GM03348 (cell line): ENCODE data around the gene ARHGEF10L.

ENCODE experiments used
- DNase-seq: peaks from one replicate; pipeline ENCODE4 v3.0.0; 2012; ENCODE audit warnings: low spot score

Gene ARHGEF10L

DNA sequence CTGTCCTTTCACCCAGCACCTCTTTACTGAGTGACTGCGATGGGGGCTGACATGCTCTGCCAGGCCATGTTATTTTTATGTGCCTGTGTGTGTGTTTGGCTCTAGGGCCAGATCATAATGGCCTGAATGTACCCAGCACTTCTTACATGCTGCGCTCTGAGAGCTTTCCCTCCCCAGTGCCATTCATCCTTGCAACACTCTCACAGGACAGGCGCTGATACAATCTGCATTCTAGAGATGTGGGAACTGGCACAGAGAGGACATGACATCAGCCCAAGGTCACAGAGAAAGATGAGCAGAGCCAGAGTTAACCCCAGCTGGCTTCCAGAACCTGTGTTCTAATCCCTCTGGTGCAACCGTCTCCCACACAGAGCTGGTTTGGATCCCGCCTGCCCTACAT is 54.5 kb downstream of the ARHGEF10L start:
- DNase-seq, result no peak

DNA sequence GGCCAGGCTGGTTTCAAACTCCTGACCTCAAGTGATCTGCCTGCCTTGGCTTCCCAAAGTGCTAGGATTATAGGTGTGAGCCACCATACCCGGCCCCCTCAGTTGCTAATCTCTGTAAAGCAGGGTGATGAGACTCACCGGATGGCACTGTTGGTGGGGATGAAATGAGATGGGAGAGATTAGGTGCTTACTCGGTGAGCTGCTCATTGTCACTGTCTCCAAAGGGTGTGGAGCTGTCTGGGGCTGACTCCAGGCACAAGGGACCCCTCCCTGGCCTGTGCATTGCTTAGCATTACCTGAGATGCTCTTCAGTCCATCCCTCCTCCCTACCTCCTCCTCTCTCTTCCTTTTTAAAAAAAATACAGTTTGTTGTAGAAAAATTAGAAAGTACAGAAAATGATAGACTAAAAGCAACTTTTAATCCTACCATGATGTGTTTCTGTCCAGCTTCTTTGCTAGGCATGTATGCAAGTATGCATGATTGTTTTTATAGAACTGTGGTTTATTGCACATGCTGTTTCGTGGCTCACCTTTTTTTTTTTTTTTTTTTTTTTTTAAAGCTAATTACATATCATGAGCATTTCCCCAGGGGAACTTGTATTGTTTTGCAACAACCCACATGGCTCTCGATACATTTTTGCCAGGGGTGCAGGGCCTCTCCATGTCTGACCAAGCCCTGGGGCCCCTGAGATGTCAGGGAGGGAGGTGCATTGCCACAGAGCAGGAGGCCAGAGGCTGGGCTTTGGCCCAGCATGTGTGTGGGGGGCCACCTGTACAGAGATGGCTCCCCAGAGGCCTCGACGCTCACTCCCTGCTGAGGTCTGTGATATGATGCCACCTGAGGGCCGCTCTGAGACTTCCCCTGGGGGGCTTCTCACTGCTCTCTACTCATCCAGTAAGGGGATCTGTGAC is 55.4 kb downstream of the ARHGEF10L start:
- peak; percentile 48 for DNase-seq

DNA sequence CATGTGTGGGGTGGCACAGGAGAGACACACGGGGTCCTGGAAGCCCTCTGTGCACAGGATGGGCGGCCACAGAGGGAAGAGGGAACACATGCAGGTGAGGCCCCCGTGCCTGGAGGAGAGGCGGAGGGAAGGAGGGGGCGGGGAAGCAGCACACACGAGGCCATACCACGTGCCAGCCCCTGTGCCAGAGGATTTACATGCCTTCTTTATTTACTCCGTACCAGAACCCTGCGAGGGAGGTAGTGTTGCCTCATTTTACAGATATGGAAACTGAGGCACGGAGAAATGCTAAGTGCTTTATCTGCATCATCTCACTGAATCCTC is 56.1 kb downstream of the ARHGEF10L start:
- DNase-seq, result no peak

DNA sequence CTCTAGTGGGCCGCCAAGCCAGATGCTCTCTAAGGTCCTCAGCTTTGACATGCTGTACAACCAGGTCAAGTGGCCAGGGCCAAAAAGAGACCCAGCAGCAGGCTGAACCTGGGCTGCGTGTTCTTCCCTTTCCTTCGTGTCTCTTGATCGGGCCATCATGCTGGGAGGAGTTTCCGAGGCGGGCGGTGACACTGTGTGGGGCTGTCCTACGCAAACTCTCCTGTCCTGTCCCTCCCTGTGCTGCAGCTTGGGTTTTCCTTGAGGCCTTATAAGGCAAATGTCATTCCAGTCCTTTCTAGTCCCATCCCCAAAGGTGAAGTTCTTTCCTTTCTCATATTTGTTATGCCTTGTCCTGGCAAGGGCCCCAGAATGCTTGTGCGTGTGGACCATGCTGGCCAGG is 56.7 kb downstream of the ARHGEF10L start:
- no peak for DNase-seq

DNA sequence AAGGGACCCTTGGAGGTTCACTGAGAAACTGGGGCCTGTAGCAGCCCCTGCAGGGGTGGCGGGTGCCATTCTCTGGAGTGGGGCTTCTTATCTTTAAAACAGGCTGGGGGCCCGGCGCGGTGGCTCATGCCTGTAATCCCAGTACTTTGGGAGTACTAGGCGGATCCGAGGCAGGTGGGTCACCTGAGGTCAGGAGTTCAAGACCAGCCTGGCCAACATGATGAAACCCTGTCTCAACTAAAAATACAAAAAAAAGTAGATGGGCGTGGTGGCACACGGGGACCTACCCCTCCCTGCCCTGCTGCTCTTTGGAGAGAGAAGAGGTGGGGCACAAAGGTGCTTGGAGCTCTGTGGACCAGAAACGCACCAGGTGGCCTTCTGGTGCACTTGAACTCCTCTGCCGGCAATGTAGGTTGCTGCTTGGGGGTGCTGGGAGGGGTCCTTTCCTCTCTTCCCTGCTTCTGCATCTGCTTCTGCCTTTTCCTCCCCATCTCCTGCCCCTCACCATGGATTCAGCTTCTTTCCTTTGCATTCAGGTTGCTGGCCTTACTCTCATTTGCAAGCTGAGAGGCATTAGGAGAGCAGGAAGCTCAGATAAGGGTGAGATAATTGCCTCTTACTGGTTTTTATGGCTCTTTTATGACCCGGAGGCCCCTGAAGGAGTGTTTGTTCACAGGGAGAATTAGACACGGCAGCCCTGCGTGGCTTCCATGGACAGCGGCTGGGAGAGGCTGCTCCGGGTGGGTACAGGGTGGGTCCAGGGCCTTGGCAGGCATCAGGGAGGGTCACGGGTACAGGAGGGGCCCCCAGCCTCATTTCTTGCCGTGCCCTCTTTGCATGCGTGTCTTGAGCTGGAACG is 57.4 kb downstream of the ARHGEF10L start:
- DNase-seq, result no peak

DNA sequence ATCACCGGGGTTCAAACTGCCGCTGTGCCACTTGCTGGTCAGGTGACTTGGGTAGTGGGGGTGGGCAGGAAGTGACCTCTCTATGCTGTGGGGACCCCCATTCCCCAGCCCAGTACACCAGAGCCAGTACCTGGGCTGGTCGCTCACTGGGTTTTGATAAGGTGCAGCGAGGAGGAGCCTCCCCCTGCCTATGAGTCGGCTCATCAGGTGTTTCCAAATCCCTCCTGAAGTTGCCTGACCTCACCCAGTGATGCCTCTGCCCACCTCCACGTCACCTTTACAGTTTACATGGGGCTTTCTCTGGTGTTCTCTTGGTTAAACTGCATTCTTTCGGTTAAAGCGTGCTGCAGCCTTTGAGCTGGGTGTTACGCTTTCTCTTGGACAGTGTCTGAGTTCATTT is 58.2 kb downstream of the ARHGEF10L start:
- DNase-seq, result no peak

DNA sequence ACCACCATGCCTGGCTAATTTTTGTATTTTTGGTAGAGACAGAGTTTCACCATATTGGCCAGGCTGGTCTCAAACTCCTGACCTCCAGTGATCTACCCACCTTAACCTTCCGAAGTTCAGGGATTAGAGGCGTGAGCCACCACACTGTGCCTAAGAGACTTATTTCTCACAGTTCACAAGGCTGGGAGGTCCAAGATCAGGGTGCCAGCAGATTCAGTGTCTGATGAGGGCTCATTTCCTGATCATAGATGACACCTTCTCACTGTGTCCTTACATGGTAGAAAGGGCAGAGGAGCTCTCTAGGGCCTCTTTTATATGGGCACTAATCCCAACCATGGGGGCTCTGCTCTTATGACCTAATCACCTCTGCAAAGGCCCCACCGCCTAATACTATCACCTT is 58.8 kb downstream of the ARHGEF10L start:
- no peak for DNase-seq

DNA sequence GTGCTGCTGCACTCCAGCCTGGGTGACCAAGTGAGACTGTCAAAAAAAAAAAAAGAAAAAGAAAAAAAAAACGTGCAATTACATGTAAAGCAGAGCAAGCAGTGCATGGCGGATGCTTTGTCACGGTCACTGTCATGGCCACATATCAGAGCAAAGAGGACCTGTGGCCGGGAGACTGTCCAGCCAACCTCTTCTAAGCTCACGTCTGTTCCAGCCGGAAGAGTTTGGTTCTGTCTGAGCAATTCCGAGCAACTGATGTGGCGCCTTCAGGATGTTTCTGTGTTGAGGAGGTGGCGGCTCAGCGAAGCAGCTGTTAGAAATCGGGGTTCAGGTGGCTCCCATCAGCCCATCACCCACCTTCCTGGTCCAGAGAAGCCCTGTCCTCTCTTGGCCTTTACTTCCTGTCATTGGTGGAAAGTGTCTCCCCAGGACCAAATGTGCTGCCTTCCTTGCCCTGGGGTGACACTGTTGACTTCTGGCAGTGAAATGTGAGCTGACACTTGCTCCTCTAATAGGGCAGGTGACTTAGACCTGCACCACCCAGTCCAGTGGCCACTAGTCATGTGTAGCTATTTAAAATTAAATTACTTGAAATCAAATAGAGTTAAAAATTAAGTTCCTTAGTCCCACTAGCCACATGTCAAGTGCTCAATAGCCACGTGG is 59.9 kb downstream of the ARHGEF10L start:
- DNase-seq, result no peak

DNA sequence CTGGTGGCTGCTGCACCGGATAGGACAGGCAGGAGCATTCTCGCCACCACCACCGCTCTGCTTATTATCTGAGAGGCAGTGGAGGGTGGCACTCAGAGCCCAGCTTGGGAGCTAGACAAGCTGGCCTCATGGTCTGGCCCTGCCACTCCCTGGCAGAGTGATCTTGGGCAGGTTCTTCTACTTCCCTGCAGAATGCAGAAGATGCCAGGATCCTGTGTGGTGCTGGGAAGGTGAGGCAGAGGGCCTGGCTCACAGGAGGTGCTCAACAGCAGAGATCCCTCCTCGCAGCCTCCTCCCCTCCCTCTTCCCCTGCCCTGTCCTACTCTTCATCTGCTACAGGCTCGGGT is 60.4 kb downstream of the ARHGEF10L start:
- DNase-seq, result no peak

DNA sequence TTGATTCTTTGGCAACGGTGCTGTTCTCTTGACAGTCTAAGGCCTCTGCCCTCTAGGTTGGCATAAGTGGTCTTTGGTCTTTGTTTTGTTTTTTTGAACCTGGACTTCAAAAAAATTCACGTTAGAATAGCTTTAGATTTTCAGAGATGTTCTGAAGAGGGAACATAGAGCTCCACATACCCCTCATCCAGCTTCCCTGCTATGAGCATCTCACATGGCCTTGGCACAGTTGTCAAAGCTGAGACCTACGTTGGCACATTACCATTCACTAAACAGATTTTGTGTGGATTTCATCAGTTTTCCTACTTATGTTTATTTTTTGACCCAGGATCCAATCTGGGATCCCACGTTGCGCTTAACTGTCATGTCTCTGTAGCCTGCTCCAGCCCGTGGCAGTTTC is 60.8 kb downstream of the ARHGEF10L start:
- no peak for DNase-seq

DNA sequence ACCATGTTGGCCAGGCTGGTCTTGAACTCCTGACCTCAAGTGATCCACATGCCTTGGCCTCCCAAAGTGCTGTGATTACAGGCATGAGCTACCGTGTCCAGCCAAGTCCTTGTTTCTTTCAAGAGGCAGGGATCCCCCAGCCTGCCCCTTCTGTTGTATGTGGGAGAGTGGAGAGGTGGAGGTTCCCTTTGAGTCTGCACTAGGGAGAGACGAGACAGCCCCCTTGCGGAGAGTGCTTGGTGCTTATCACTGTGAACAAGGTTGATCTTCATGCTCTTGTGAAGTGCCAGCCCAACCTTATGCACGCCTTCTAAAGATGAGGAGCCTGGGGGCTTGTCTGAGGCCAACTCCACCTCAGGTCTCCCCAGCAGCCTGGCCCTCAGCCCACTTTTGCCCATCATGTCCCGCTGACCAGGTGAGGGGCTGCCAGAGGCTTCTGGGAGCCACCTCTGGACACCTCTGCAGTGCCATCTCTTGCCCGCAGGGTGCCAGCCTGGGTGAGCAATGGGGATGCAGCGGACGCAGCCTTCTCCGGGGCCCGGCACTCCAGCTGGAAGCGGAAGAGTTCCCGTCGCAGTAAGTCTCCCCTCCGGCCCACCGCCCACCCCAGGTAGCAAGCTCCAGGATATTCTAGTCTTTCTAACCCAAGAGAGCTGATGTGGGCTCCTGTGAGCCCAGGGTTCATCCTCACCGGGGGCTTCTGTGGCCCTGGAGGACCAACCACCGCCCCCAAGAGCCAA is 62.3 kb downstream of the ARHGEF10L start:
- DNase-seq, result no peak

DNA sequence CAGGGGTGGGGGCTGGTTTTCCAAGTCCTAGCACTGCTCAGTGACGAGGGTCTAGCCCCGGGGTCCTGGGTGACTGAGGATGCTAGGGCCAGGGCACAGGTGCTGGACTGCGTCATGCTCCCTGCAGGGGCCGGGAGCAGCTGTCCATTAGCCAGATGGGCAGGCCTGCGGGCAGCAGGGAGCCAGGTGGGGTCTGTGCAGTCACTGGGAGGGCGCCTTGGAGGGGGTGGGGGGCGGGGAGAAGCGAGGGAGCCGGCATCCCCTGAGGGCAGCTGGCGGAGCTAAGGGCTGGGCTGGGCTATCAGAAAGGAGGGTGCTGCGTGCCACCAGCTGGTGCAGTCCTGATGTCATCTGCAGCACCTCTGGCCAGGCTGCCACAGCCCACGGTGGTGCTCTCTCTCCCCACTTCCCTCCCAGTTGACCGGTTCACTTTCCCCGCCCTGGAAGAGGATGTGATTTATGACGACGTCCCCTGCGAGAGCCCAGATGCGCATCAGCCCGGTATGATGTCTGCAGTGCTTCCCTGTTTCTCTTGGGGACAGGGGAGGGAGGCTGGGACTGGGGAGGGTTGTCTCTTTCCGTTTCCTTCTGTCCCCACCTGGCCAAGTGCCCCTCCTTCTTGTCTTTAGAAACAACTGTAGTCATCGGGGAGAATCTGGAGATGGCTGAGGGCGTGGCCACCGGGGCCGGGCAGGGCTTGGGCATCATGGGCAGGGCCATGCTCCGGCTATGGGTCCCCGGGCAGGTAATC is 63.8 kb downstream of the ARHGEF10L start:
- no peak for DNase-seq

DNA sequence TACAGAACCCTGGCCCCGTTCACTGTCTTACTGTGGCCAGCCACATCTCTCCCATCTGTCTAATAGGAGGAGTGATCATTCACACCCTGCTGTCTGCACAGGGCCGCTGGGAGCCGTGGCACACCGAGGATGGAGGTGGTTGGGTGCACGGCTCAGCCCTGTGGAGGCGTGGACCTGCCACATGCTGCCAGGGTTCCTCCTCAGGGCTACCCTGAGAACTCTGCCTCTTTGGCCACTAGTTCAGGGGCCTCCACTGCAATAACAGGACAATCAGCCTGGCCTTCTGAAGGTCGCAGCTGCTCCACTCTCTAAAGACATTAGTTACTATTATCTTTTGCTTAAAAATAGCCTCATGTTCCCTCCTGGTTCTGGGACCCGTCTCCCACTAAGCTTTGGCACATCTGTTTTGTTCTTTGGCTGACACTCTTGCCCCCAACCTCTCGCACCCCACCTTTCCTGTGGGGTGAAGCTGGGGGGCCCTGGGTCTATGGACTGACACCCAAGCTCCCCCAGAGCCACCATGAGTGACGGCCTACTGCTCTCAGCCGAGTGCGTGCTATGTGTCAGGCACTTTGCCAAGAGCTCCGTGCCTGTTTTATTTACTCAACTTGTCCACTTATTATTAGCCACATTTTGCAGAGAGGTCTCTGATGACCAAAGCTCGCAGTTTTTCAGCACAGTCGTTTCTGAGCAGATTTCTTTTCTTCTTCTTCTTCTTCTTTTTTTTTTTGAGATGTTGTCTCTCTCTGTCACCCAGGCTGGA is 66.3 kb downstream of the ARHGEF10L start:
- DNase-seq, result no peak

DNA sequence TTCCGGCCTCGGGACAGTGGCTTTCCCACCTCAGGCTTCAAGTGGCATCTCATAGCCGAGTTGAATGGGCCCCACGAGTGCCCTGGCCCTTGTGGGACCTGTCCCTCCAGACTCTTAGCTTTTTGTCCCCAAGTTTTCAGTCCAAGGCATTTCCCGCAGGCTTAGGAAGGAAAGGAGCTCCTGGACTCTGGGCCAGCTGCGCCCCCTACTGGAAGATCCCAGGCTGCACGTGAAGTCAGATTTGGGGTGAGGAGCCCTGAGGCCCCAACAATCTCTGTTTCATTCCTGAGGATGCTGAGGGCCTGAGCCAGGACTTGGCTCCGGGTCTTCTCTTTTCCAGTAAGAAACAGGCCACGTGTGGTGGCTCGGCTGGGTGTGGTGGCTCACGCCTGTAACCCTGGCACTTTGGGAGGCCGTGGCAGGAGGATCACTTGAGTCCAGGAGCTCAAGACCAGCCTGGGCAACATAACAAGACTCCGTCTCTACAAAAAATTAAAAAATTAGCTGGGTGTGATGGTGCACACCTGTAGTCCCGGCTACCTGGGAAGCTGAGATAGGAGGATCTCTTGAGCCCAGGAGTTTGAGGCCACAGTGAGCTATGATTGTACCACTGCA is 67.4 kb downstream of the ARHGEF10L start:
- DNase-seq, result peak; percentile 89

DNA sequence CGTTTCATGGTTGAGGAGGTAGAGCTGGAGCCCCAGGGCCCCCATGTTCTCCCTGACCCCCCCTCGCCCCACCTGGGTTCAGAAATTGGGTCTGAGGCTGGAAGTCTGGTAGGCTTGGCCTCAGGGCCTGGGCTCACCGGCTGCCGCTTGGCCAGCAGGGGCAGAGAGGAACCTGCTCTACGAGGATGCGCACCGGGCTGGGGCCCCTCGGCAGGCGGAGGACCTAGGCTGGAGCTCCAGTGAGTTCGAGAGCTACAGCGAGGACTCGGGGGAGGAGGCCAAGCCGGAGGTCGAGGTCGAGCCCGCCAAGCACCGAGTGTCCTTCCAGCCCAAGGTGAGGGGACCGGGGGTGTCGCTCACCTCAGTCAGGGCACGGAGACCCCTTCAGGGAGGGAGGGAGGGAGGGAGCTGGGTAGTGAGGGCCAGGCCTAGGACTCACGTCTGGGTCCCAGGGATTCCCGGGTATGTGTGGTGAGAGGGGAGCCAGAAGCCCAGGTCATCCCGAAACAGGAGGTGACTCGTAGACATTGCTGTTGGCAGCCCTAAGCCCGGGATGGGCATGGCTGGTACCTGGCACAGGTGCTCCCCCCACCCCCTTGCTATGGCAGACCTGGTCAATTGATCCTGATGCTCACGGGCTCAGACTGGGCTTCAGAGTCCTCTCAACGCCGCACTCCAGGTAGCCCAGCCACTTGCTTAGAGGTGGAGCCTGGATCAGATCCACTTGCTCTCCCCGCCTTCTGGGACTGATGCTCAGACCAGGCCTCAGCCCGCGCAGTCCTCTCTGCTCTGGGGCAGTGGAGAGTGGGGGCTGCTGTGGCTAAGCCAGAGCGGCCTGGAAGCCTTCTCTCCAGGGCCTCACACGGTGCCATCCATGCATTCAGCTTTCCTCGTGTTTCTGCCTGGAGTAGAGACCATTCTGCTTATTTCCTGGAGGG is 68.4 kb downstream of the ARHGEF10L start:
- DNase-seq, result no peak

DNA sequence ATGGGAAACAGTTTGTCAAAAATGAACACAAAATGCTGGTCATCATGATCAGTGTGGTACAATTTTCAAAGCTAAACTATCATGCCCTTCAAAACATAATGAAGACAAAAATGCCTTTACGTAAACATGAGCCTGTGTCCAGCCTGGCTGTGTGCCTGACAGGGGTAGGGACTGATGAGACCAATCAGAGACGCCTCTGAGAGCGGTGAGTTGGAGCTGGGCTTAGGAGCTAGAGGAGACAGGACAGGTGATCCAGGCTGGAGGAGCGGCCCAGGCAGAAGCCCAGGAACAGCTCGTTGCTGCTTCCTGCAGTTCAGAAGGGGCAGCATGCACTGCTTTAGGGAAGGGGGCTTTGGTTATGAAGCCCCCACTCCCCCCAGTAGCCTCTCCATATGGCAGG is 70.0 kb downstream of the ARHGEF10L start:
- no peak for DNase-seq

DNA sequence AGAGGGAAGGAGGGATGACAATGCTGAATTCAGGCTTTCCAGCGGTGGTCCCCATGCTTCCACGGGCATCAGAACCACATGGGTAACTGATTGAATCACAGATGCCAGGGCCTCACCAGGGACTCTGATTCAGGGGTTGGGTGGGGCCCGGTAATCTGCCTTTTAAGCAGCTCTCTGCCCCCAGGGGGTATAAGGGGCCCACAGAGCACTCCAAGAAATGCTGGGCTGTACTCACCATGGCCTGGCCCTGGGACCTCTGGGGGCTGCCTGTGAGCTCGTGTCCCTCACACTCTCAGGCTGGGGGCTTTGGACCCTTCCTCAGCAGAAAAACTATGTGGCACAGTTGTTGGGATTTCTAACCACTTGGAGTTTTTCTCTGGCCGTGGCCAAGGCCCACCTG is 70.6 kb downstream of the ARHGEF10L start:
- DNase-seq, result no peak

DNA sequence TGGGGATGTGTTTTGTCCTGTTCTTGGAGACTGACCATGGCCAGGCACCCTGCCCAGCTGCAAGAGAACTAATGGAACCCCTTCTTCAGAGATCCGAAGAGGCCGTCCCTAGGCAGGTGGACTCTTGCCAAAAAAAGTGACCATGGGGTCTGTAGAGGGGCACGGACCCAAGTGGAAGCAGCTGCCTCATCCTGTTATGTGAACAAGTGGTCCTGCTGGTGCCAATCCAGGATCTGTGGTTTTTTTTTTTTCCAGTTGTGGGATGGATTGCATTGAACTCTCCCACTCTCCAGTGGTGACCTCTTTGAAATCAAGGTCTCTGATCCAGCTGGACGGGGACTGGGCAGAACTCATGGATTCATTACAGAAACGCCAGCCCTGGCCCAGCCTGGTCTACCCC is 71.2 kb downstream of the ARHGEF10L start:
- DNase-seq, result no peak

DNA sequence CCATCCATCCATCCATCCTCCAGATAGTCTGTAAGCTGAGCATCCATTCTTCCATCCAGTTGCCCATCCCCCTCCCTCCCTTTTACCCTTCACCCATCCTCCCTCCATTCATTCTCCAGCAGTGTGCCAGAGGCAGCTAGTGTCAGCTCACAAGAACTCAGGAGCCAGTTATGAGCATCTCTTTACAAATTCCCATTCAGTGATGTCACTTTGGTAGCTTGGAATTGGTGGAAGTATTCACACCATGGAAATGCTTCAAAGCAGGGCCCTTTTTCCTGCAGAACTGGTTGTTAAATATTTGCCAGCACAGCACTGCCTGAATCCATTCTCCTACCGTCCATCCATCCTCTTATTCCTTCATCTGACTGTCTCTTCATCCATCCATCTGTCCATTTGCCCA is 72.5 kb downstream of the ARHGEF10L start:
- peak; percentile 69 for DNase-seq
